ENCODE results near the gene DCPS. TPM values are rescaled to one million over a fixed set of nuclear protein-coding genes. Genes with fewer than 3 reads are reported as not detected.
A peak's percentile ranks its signal among the peaks of the same experiment; 100 is the strongest.
"Not testable (repeated sequence)": the region's sequence is repeated elsewhere in the genome, so short reads cannot be mapped to it uniquely, and the experiment has no call there.

Gene DCPS
- total RNA-seq, 2 donors from 2014 or later = 3.0 to 17.9 TPM

- H3K36me3 ChIP-seq (replicated peaks in 1 of 2; ENCODE audit: insufficient read depth in 1 of 2, low read depth in 2 of 2) = no peaks in the 10 kb centered on the region
- ATAC-seq (no peak), DNase-seq (no peak)
- no peak for TF ChIP-seq CTCF (IDR thresholded peaks at IDR 0.05)
- no peak for TF ChIP-seq POLR2A (IDR thresholded peaks at IDR 0.05)
- H3K27ac ChIP-seq = peak overlapping the region; percentile 46 to 85 (median 78)
- intact Hi-C loops (cut with DNase I) = no loop called here
- no peaks in the 10 kb centered on the region for H3K27me3 ChIP-seq
- no peaks in the 10 kb centered on the region for H3K9me3 ChIP-seq
- no peak overlapping the region for H3K4me3 ChIP-seq
- H3K4me1 ChIP-seq = peaks cover 44% of the 10 kb centered on the region
- WGBS, 2 donors = 91 to 100% methylated on average over 1 of the region's 1 CpG
These were observed 42.7 kb downstream of the DCPS start for GRCh38 chr11:126346586-126346940.

- H3K4me3 ChIP-seq; H3K27me3 ChIP-seq; ATAC-seq; H3K36me3 ChIP-seq (replicated peaks in 1 of 2; ENCODE audit: insufficient read depth in 1 of 2, low read depth in 2 of 2); H3K9me3 ChIP-seq; intact Hi-C loops (cut with DNase I); DNase-seq: not testable (repeated sequence)
- peak overlapping the region in 3 of 4 donors; percentile 73 to 85 (median 83) for H3K27ac ChIP-seq
- peaks cover 47% of the 10 kb centered on the region for H3K4me1 ChIP-seq
- WGBS, 2 donors = 85 to 94% methylated on average over 7 of the region's 7 CpGs
These were observed 43.1 kb downstream of the DCPS start for GRCh38 chr11:126346946-126347345.

GRCh38 chr11:126347751-126348668 is 44.1 kb downstream of the DCPS start:
- ATAC-seq = no peak
- intact Hi-C loops (cut with DNase I) = no loop called here
- Histone ChIP-seq H3K9me3 (no peaks in the 10 kb centered on the region), H3K4me1 (peaks cover 47% of the 10 kb centered on the region), H3K27ac (no peak overlapping the region), H3K36me3 (replicated peaks in 1 of 2; ENCODE audit: insufficient read depth in 1 of 2, low read depth in 2 of 2) (no peaks in the 10 kb centered on the region), H3K4me3 (no peak overlapping the region), H3K27me3 (no peaks in the 10 kb centered on the region)
- WGBS, 2 donors = 80 to 81% methylated on average over 15 to 17 of the region's 17 CpGs
- no peak for DNase-seq
- TF ChIP-seq POLR2A (IDR thresholded peaks at IDR 0.05) (no peak), CTCF (IDR thresholded peaks at IDR 0.05) (no peak)

GRCh38 chr11:126348806-126349582 is 45.1 kb downstream of the DCPS start:
- peaks cover 47% of the 10 kb centered on the region for H3K4me1 ChIP-seq

More at GRCh38 chr11:126348806-126349582, 45.1 kb downstream of the DCPS start:
- ATAC-seq (no peak), DNase-seq (no peak)
- H3K4me3 ChIP-seq = no peak overlapping the region
- TF ChIP-seq CTCF (IDR thresholded peaks at IDR 0.05) = no peak
- TF ChIP-seq POLR2A (IDR thresholded peaks at IDR 0.05) = no peak
- peak overlapping the region in 1 of 4 donors; percentile 22 for H3K27ac ChIP-seq
- no peaks in the 10 kb centered on the region for H3K36me3 ChIP-seq (replicated peaks in 1 of 2; ENCODE audit: insufficient read depth in 1 of 2, low read depth in 2 of 2)
- H3K9me3 ChIP-seq = no peaks in the 10 kb centered on the region
- intact Hi-C loops (cut with DNase I) = no loop called here
- no peaks in the 10 kb centered on the region for H3K27me3 ChIP-seq
- WGBS, 2 donors = 70 to 80% methylated on average over 8 of the region's 8 CpGs

Data from body of pancreas (tissue), 4 donors.